Measurements from ENCODE around the gene AHCY. TPM values are rescaled to one million over a fixed set of nuclear protein-coding genes. Genes with fewer than 3 reads are reported as not detected.

The AHCY gene
- total and polyA plus RNA-seq, 2 of the 4 experiments (the other 2 are of a cell fraction) = 138 to 210 TPM

DNA sequence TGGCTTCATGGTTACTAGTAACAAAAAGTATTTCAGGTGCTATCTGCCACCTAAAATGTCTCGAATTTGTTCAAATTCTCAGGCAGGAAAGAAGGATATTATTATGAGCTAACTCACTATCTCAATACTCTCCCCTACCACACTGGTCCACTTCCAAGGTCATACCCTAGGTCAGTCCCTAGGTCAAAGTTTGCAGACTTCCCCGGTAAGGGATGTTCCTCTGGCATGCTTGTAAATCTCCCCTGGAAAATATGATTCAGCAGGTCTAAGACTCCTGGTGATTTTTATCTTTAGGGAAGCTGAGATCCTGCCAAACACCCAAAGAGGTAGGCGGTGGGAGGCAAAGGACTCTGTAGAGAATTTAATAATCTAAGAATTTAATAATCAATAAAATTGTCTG is 6.7 kb downstream of the AHCY start:
- dilution Hi-C loops (cut with HindIII; ENCODE audit: low sequenced_read_pairs, unreplicated experiment) = no loop called here
- peaks cover 36% of the 10 kb centered on the region; the same call in 1 of the 2 replicates for H4K20me1 ChIP-seq (ENCODE audit: insufficient read depth, low read length)

More for the DNA sequence above, 6.7 kb downstream of the AHCY start:
- no peak overlapping the region for H2BK5ac ChIP-seq (ENCODE audit: low read depth, low read length, poor library complexity, severe bottlenecking)
- in situ Hi-C loops (cut with MboI; ENCODE audit: low sequenced_read_pairs) = no loop called here
- peaks cover 31% of the 10 kb centered on the region for H3K36me3 ChIP-seq (ENCODE audit: control insufficient read depth, insufficient read depth, low read length)
- H3K18ac ChIP-seq (ENCODE audit: low read depth, low read length) = no peak overlapping the region
- peaks cover 6% of the 10 kb centered on the region; the same call in 1 of the 2 replicates for H3K4me1 ChIP-seq (ENCODE audit: control insufficient read depth, insufficient read depth, low read length)
- no peak for DNase-seq
- no peaks in the 10 kb centered on the region for H3K9me3 ChIP-seq (ENCODE audit: control insufficient read depth, insufficient read depth, low read length)
- no CpG with 5 or more reads among the region's 3 CpGs for WGBS, 2 experiments (ENCODE audit: extremely low coverage in 2 of 2, insufficient read length in 1 of 2)
- H3K56ac ChIP-seq (ENCODE audit: extremely low read depth, insufficient read depth, low read length) = no peak overlapping the region
- no peak overlapping the region for H3K23ac ChIP-seq (ENCODE audit: low read depth, low read length)
- ATAC-seq (ENCODE audit: low read depth) = no peak
- no TSS peak for BruUV-seq (replicated peaks)
- H2BK20ac ChIP-seq (ENCODE audit: low read depth, low read length) = no peak overlapping the region
- no peak overlapping the region for H4K91ac ChIP-seq (ENCODE audit: insufficient read depth, low read depth, low read length)
- intact Hi-C loops (cut with micrococcal nuclease) = no loop called here
- no peak overlapping the region for H2AK5ac ChIP-seq (ENCODE audit: low read depth, low read length)
- no peak overlapping the region for H2BK120ac ChIP-seq (ENCODE audit: low read depth, low read length)
- no peaks in the 10 kb centered on the region for H3K27me3 ChIP-seq (ENCODE audit: control insufficient read depth, insufficient read depth, low read length)
- H3K4ac ChIP-seq (ENCODE audit: low read depth, low read length) = no peak overlapping the region
- peaks cover 4% of the 10 kb centered on the region for H3K9me1 ChIP-seq (ENCODE audit: insufficient read depth, low read length)
- H3K4me2 ChIP-seq (ENCODE audit: low read depth, low read length) = no peak overlapping the region
- no peak overlapping the region for H2BK15ac ChIP-seq (ENCODE audit: low read depth, low read length)
- no peak for TF ChIP-seq MAZ (IDR thresholded peaks at IDR 0.05; ENCODE audit: borderline replicate concordance, low read depth, low read length)
- no peak for TF ChIP-seq MXI1 (IDR thresholded peaks at IDR 0.05; ENCODE audit: borderline replicate concordance, low read depth, low read length)
- no peak for TF ChIP-seq ELK1 (IDR thresholded peaks at IDR 0.05; ENCODE audit: borderline replicate concordance, low read depth, low read length)
- TF ChIP-seq FOS (IDR thresholded peaks at IDR 0.05; ENCODE audit: low read depth, low read length) = no peak
- TF ChIP-seq CTCF (conservative IDR thresholded peaks at IDR 0.05; ENCODE audit: low read depth, low read length) = no peak
- no peak for TF ChIP-seq RCOR1 (IDR thresholded peaks at IDR 0.05; ENCODE audit: insufficient replicate concordance, low read length)
- TF ChIP-seq RFX5 (IDR thresholded peaks at IDR 0.05; ENCODE audit: low read depth, low read length) = no peak
- no peak for TF ChIP-seq CEBPB (IDR thresholded peaks at IDR 0.05; ENCODE audit: low read depth, low read length)
- TF ChIP-seq USF2 (IDR thresholded peaks at IDR 0.05; ENCODE audit: low read depth, low read length) = no peak
- TF ChIP-seq MAFK (IDR thresholded peaks at IDR 0.05; ENCODE audit: low read depth, low read length) = no peak
- TF ChIP-seq CHD1 (IDR thresholded peaks at IDR 0.05; ENCODE audit: low read depth, low read length) = no peak
- TF ChIP-seq RAD21 (IDR thresholded peaks at IDR 0.05; ENCODE audit: low read length) = no peak
- no peak overlapping the region for H4K5ac ChIP-seq (ENCODE audit: low read depth, low read length)
- H3K14ac ChIP-seq (replicated peaks; ENCODE audit: low read depth, low read length) = no peak overlapping the region
- H3K79me1 ChIP-seq (ENCODE audit: low read depth in 1 of 2, low read length in 2 of 2) = peaks cover 34 to 73% of the 10 kb centered on the region in 2 experiments
- no peak overlapping the region for H4K8ac ChIP-seq (ENCODE audit: low read depth in 2 of 2, low read length in 2 of 2)
- no peak overlapping the region for H2AFZ ChIP-seq (replicated peaks; ENCODE audit: low read length, poor library complexity)
- no peak overlapping the region for H2AK9ac ChIP-seq (replicated peaks; ENCODE audit: low read depth, low read length, poor library complexity)
- POLR2A ChIA-PET (ENCODE audit: unreplicated experiment) = no interaction called here
- CTCF ChIA-PET = interaction anchor here (1.3 kb wide), 1 partner anchor 106 kb away, joined by 5 read pairs; no protein-coding TSS in a partner anchor
- no peak overlapping the region for H3K27ac ChIP-seq (ENCODE audit: insufficient read depth, low read length)
- no peak overlapping the region for H3K4me3 ChIP-seq (ENCODE audit: insufficient read depth, low read depth, low read length)
- no peak overlapping the region for H3K9ac ChIP-seq (ENCODE audit: low read depth, low read length)

All from IMR-90 (cell line).